K562 (cell line): ENCODE data around the gene PPP4R4.

Experiments used
- CBX5 ChIP-seq: IDR thresholded peaks from 2 replicates; pipeline ENCODE4 v1.6.1; 2014; ENCODE audit warnings: low read depth, borderline replicate concordance
- EP300 ChIP-seq: IDR thresholded peaks from 2 replicates; pipeline ENCODE4 v1.6.1; 2012; ENCODE audit warnings: low read length, improper control_type of control experiment
- ETV5 ChIP-seq: sonication (generic); formaldehyde crosslinking; IDR thresholded peaks from 2 replicates; pipeline ENCODE4 v1.4.0; 2020; ENCODE audit warnings: low read depth, mild to moderate bottlenecking, missing genetic modification reagents
- FOS ChIP-seq: IDR thresholded peaks from 3 replicates; pipeline ENCODE4 v1.6.1; 2011; ENCODE audit not compliant: insufficient read length; ENCODE audit errors: extremely low read depth
- KDM5B ChIP-seq: fragments of 200-600 bp; sonication (generic); IDR thresholded peaks from 2 replicates; pipeline ENCODE4 v1.6.1; 2012; ENCODE audit warnings: low read depth, mild to moderate bottlenecking, moderate library complexity, low read length, control low read depth, inconsistent platforms; ENCODE audit not compliant: insufficient replicate concordance
- KLF16 ChIP-seq: IDR thresholded peaks from 2 replicates; pipeline ENCODE4 v1.6.1; 2016; ENCODE audit warnings: antibody characterized with exemption
- SIN3A ChIP-seq, 2 experiments: fragments of 150-350 bp in 1 of 2; IDR thresholded peaks; 2 replicates each; pipeline ENCODE4 v1.6.1; 2011 to 2016; ENCODE audit warnings: borderline replicate concordance in 2 of 2, low read depth in 2 of 2, low read length in 2 of 2, mild to moderate bottlenecking in 2 of 2, moderate library complexity in 2 of 2; ENCODE audit not compliant: control insufficient read depth in 1 of 2

- no peak for TF ChIP-seq FOS
- no peak for TF ChIP-seq KDM5B
- no peak for TF ChIP-seq ETV5 (CRISPR knock-in tag)
- TF ChIP-seq CBX5: no peak
- TF ChIP-seq EP300: no peak
- TF ChIP-seq KLF16: no peak
- no peak for TF ChIP-seq SIN3A (IDR thresholded peaks at IDR 0.05; ENCODE audit: borderline replicate concordance in 2 of 2, control insufficient read depth in 1 of 2, low read depth in 2 of 2, low read length in 2 of 2)
These were observed 34.7 kb upstream of the PPP4R4 start for GRCh38 chr14:94139421-94139820.
